ENCODE data around the gene PDGFRB.

- TF ChIP-seq CTCF (IDR thresholded peaks at IDR 0.05; ENCODE audit: low read depth, low read length, poor library complexity, severe bottlenecking) (no peak), EZH2phosphoT487 (IDR thresholded peaks at IDR 0.05; ENCODE audit: borderline replicate concordance, low read length) (no peak)
Observed at GRCh38 chr5:150065886-150066285, 89.8 kb downstream of the PDGFRB start.
